Left forelimb (tissue), 1 donor: ENCODE results near the gene PHF21A.

Source experiments
- DNase-seq: peaks from one replicate; pipeline ENCODE4 v3.0.0-alpha.2; 2018; ENCODE audit warnings: low spot score

The PHF21A gene

DNA sequence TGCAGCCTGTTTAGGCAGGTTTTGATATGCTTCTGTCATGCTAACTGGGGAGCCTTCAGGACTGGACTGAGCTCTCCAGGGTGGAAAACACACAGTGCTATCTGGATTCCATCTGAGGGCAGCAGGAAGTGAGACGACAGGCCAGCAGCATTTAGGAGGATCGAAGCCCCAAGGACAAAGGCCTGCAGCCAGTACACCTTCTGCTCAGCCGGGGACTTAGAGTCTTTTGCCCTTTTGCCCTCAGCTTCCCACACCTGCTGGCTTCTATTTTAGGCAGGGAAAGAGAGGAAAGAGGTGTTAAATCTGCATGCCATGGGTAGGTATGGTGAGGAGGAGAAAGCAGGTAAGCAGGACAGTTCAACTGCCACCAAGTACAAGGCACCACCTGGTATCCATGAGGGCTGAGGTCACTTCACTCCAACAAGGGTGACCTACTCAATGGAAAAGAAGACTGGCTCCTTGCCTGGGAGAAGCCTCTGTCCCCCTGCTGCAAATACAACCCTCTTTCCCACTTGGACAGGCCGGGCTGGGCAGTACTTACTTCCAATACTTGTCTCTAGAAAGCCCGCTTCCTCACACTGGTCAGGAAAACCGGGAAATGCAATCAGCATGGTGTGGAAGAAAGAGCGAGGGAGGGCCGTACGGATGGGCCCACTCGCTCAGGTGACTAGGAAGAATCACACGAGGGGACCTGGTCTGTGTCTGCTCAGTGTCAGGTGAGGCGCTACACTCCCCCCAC lies 186.5 kb downstream of the PHF21A start:
- no peak for DNase-seq

DNA sequence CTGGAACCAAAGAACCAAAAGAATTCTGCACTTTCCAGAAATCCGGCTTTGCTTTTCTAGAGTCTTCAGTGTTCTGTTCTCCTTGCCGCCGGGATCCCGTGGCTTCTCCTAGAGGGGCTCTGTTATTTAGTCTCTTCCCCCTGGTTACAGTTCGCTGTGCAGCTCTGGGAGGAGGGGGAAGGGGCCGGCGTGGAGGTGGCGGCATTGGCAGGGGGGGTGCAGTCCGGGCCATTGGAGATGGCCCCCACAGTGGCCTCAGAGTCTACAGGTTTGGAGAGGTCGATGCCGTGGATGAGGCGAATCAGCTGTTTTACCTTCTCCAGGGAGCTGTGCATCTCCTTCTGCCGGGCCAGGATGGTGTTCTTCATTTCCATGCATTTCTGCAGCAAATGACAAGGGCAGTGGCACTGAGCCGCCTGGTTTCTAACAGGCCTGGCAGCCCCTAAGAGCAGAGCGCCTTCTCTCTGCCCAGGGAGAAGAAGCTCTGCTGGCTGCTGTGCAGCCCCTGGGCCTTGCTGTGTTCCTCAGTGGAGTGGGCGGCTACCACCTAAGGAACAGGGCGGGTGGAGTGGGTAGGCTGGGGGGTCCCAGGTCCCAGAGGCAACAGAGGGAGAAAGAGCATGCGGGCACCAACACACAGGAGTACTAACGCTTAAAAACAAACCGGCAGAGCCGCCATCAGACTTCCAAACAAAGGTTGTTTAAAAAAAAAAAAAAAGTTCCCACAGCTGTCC lies 187.2 kb downstream of the PHF21A start:
- no peak for DNase-seq

DNA sequence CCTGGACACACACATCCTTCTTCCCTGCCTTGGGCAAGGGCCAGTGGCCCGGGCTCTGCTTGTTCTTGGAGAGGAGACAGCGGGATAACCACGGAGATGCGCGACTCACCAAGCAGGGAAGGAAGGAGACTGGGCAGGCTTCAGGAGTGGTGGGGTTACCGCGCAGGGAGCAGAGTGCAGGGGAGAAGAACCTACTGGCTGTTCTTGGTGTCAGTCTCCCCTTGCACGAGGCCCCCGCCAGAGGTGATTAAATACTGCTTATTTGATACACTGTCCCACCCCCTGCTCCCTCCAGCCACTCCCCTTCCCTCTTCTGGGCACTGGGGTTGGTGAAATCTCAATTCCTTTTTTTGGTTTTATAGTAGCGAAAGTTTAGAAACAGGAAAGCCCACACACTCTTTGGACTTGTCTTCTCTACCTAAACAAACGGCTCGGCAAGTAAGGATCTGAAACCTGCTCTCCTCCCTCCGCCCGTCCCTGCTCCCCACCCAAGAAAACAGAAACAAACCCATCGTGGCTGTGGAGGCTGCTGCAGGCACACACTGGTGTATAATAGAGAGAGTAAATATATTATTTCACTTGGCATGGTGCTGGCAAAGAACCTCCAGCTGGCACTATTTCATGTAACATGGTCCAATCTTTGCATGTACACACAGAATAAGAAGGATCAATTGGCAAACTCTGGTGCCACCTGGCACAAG lies 188.0 kb downstream of the PHF21A start:
- no peak for DNase-seq

DNA sequence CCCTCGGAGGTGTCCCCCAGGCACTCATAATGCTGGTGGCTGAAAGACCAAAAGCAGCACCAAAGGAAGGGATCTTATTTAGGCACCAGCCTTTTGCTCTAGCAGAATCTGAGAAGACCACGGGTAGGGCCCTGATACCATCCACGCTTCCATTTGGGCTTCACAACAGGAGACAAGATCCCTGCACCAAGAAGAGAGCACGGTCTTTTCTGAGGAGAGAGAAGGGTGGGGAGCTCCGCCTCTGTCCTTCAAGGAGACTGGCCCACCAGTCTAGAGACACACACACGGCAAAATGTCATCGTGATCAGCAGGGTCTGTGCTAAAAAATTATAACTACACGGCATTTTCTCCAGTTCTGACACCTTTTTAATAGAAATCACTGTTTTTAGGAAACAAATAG lies 189.0 kb downstream of the PHF21A start:
- no peak for DNase-seq

DNA sequence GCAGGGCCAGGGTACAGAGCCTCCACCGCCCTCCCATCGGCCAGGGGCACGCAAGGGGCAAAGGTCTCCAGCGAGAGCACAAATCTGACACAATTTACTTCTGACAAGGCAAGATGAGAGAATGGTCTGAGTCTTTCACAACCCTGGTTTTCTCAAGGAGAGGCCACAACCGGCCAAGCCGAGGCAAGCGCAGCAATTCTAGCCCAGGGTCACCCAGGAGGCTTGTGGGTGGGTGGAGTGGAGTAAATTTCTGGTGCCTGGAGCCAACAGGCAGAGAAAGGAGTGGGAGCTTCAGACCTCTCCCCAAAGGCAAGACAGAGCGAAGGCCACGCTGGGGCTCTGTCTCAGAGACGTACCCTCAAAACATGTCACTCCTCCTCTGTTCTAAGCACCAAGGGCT lies 189.5 kb downstream of the PHF21A start:
- no peak for DNase-seq

DNA sequence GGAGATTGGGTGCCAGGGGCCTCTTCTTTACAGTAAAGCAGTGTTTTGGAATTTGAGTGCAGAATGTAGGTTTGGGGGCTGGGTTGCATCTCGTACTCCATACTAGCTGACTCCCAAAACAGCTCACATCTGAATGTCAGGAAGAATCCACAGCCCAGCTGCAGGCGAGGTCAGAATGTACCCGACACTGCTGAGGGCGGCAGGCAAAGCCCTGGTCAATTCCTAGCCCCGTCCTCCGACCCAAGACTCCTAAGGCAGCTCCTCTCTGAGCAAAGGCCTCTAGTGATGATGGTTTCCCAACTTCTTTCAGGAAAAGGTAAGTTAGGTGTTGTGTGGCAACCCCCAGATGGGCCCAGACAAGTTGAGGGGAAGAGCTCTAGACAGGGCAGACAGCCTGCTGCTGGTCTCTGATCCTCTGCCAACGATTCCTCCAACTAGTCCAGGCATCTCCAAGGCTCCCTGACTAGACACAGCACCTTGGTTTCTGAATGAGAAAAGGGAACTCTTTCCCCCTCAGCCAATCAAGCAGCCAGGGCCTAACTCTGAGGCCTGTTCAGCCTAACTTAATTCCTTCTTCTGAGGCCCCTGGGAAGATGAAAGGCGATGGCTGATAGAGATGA lies 190.2 kb downstream of the PHF21A start:
- DNase-seq = no peak

DNA sequence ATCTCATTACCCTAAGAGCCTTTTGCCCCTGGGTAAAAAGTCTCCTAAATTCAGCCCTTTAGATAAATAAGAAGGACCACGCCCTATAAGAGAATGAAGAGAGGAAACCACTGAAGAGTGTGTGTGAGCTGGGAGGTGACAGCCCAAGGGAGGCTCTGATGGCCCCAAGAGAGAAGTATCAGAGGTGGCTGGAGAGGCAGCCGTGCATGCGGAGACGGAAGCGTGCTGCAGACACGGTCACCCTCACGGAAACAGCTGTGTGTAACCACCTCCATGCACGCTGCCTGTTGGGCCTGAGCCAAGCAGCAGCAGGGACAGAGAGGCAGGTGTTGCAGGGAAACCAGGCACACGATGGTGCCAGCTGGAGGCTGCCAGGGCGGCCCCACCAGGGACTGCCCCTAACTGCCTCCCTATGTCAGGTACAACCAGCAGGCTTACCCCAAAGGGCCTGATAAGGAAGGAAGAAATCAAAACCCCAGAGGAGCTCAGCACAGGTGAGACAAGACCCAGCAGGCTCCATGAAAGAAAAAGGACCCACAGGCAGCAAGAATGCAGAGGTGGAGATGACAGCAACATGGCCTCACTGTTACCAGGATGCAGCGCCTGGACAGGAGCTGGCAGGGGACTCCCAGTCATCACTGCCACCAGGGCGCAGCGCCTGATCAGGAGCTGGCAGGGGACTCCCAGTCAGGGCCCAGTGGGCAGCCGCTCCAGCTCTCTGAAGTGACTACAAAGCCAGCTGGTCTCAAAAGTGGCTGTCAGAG lies 191.0 kb downstream of the PHF21A start:
- no peak for DNase-seq

DNA sequence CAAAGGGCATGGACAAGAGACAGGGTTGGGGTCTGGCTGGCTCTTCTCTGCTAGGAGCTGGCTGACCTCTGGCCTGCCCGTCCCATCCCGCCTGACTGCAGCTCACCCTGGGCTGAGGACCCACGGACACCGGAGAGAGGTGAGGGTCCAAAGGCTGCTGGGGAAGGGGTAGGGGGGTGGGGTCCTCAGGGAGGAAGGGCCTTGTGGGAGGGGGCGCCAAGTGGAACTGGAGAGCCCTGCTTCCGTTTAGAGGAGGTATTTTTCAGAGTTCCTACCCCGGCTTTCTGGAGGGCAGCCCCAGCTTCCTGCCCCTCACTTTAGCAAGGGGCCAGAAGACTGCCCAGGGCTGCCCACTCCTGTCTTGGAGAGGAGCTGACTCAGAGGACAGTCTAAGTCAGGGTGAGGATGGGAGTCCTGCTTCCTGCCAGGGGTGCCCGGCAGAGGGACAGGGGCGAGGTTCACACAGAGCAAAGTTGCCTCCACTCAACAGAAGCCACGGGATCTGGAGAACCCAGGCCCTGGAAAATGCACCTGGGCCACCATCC lies 191.7 kb downstream of the PHF21A start:
- no peak for DNase-seq

DNA sequence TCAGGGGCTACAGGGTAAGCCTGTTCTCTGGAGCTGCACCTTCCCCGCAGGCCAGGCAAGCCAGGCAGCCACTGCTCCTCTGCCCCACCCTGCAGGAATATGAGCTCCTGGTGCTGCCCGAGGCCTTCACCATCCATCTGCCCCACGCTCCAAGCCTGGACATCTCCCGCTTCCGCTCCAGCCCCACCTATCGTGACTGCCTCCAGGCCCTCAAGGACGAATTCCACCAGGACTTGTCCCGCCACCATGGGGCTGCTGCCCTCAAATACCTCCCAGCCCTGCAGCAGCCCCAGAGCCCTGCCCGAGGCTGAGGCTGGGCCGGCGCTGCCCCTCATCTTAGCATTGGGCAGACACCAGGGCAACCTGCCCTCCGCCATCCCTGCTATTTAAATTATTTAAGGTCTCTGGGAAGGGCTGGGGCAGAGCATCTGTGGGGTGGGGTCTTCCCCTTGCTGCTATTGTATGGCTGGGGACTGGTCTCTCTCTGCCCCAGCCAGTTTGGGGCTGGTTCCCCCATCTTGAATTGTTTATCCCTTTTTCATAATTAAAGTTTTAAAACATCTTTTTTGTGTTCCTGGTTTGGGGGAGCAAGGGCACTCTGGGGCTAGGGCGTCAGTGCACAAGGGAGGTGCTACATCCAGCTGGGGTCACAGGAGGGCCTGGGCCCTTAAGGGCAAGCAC lies 192.6 kb downstream of the PHF21A start:
- no peak for DNase-seq

DNA sequence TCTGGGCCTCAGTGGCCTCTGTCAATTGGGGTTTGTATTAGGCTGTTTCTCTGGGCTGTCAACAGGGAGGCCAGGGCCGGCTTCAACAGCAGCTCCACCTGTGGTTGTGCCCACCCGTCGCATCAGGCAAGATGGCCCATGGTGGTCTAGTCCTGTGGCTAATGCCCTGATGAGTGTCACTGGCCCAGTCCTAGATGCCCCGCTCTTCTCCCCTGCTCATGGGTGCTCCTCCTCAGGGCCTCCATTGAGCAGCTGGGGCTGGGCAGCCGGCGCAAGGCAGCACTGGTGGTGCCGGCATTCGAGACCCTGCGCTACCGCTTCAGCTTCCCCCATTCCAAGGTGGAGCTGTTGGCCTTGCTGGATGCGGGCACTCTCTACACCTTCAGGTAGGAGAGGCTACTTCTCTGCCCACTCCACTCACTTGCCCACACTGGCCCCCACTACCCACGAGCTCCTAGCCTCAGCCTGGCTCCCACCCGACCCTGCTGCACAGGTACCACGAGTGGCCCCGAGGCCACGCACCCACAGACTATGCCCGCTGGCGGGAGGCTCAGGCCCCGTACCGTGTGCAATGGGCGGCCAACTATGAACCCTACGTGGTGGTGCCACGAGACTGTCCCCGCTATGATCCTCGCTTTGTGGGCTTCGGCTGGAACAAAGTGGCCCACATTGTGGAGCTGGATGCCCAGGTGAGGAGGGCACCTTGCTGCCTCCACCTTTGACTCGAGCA lies 193.4 kb downstream of the PHF21A start:
- DNase-seq = no peak

DNA sequence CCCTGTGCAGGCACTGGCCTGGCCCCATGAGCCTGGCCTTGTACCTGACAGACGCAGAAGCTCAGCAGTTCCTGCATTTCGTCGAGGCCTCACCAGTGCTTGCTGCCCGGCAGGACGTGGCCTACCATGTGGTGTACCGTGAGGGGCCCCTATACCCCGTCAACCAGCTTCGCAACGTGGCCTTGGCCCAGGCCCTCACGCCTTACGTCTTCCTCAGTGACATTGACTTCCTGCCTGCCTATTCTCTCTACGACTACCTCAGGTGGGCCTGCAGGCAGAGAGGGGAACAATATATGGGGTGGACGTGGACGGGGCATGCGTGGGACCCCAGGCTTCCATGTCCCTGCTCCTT lies 193.9 kb downstream of the PHF21A start:
- no peak for DNase-seq

DNA sequence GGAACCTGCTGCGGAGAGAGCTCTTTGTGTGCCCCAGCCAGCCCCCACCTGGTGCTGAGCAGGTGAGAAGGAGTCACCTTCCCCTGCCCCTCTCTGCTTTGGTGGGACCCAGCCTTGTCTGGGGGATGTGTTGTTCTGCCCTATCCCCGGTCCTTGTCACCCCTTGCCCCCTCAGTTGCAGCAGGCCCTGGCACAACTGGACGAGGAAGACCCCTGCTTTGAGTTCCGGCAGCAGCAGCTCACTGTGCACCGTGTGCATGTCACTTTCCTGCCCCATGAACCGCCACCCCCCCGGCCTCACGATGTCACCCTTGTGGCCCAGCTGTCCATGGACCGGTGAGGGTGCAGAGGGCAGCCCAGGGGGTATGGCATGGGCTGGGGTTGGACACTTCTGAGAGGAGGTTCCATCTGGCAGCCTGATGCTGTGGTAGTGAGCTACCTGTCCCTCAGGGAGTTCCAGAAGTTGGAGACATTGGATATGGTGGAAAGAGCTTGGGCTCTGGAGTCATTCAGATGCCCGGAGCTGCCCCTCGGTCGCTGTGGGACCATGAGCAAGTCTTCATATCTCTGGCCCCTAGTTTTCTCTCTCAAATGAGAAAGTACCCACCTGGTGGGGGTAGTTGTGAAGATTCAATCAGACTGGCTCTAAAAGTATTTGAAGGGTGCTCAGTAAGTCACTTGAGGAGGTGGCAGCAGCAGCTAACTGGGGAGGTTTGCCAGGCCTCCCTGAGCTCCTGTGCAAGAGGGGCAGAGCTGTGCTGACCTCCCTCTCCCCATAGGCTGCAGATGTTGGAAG lies 194.5 kb downstream of the PHF21A start:
- DNase-seq = no peak

DNA sequence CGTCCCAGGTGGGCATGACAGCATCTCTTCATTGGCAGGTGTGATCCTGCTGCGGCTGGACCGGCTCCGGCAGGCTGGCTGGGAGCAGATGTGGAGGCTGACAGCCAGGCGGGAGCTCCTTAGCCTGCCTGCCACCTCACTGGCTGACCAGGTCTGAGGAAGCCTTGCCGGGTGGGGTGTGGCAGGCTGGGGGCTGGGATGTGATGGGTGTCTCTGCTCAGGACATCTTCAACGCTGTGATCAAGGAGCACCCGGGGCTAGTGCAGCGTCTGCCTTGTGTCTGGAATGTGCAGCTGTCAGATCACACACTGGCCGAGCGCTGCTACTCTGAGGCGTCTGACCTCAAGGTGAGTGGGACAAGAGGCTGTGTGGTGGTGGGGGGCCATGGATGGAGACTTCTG lies 195.3 kb downstream of the PHF21A start:
- peak; percentile 65 for DNase-seq

DNA sequence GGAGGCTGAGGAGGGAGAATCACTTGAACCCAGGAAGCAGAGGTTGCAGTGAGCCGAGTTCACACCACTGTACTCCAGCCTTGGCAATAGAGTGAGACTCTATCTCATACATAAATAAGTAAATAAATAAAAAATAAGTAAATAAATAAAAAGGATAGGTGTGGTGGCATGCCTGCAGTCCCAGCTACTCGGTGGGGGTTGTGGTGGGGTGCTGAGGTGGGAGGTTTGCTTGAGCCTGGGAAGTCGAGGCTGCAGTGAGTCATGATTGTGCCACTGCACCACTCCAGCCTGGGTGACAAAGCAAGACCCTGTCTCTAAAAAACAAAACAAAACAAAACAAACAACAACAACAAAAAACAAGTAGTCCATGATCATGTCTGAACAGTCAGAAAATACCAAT lies 195.7 kb downstream of the PHF21A start:
- DNase-seq = no peak

DNA sequence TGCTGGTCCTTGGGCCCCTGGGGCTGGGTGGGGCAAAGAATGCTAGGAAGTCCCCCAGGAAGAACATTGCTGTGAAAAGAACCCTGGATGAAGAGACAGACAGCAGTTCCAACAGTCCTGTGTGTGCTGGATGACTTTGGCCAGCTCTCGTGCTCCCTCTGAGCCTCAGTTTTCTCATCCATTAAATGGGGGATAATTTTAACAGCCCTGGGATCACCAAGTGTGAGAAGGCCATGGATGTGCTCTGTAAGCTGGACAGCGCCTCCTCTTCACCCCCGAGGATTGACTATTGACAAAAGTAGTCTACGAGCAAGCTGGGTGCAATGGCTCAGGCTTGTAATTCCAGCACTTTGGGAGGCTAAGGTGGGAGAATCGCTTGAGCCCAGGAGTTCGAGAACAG lies 196.3 kb downstream of the PHF21A start:
- DNase-seq = peak; percentile 41

DNA sequence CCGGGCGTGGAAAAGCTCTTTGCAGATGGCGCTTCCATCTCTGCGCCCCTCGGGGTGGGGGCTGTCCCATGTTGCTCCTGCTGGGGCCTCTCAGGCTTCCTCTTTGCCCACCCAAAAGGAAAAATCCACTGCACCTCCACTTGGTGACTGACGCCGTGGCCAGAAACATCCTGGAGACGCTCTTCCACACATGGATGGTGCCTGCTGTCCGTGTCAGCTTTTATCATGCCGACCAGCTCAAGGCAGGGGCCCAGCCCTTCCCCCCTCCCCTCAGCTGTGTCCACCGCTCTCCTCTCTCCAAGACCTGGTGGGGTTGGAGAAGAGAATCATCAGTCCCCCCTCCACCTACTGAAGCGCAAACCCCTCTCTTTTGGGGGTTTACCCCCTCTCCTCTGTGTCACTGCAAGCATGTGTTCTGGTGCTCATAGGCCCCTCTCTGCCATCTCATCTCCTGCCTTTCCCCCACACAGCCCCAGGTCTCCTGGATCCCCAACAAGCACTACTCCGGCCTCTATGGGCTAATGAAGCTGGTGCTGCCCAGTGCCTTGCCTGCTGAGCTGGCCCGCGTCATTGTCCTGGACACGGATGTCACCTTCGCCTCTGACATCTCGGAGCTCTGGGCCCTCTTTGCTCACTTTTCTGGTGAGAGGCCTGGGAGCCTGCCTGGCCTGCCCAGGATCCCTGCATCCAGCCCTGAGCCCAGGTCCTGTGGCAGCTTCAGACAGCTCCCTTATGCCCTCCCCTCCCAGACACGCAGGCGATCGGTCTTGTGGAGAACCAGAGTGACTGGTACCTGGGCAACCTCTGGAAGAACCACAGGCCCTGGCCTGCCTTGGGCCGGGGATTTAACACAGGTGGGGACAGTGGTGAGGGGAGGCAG lies 197.0 kb downstream of the PHF21A start:
- DNase-seq = peak; percentile 34

DNA sequence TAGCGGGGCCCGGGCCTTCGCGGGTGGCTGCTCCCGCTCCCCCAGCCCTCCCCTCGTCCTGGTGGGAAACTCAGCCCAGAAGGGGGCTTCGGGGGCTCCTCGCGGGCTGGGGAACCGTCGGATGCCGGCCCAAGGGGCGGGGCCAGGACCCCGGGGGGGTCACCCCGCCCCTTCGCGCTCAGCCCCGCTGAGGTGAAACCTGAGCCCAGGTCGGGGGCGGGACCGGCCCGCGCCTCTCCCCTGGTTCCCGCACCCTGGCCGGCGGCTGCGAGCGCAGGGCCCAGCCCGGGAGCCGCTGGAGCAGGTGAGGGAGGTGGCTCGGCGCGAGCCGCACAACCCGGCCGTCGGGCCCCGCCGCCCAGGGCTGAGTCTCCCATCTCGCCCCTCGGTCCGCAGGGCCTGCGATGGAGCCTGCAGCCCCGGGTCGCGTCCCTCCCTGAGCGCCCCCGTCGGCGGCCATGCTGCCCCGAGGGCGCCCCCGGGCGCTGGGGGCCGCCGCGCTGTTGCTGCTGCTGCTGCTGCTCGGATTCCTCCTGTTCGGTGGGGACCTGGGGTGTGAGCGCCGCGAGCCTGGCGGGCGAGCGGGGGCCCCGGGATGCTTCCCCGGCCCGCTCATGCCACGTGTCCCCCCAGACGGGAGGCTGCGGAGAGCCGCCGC lies 198.7 kb downstream of the PHF21A start, which contains the start of gene LARGE2:
Gene LARGE2 (plus strand): TSS at position 232 of the 658 bp plus-strand sequence. CDS start 227 bp downstream, at position 459.
- DNase-seq = peak; percentile 65
